Lower leg skin (tissue), 4 donors: ENCODE results near the gene EPHB2. TPM values are rescaled to one million over a fixed set of nuclear protein-coding genes. Genes with fewer than 3 reads are reported as not detected.

Experiments
- DNase-seq, 2 donors: peaks; one replicate each; pipeline ENCODE4 v3.0.0-alpha.2; 2019; ENCODE audit warnings: low spot score in 2 of 2
- H3K4me3 ChIP-seq: fragments of 200-600 bp; sonication (generic); 2 replicates; pipeline ENCODE4 v1.5.1; 2017; ENCODE audit warnings: mild to moderate bottlenecking, low read depth; ENCODE audit not compliant: poor library complexity, severe bottlenecking
- POLR2A ChIP-seq, 2 donors: fragments of 450-650 bp; IDR thresholded peaks; one replicate each; pipeline ENCODE4 v1.6.1; 2016 to 2017; ENCODE audit warnings: antibody characterized with exemption in 2 of 2, mild to moderate bottlenecking in 1 of 2, moderate library complexity in 1 of 2
- WGBS, 2 donors: methylation state at CpG; one replicate each; pipeline ENCODE4 v1.1.5; 2018; 5-methylcytosine and 5-hydroxymethylcytosine counted together
- intact Hi-C: fragments of 100-400 bp; cut with DNase I; formaldehyde crosslinking; loops from one replicate; pipeline ENCODE4 v1.15.0; 2023; ENCODE audit warnings: low total_unique reads
- total RNA-seq, 4 donors: library from RNA; depleted of rRNA; stranded (reverse); fragments of >200 nt; gene quantifications; one replicate each; pipeline ENCODE4 v1.1.0, GENCODE V29; 2016
- TF ChIP-seq, protein P1 (sequence below), 3 donors: fragments of 450-650 bp; IDR thresholded peaks; one replicate each; pipeline ENCODE4 v1.5.1; 2016; ENCODE audit warnings: antibody characterized with exemption in 3 of 3, mild to moderate bottlenecking in 3 of 3, moderate library complexity in 2 of 3

Gene EPHB2
- total RNA-seq, 4 donors from 2014 or later, result 0.57 to 3.1 (median 1.7) TPM

- no peak for DNase-seq
- intact Hi-C loops, result no loop called here
- H3K4me3 ChIP-seq, result no peak overlapping the region
- 90 to 94% methylated on average over 8 of the region's 8 CpGs for WGBS, 2 donors
- TF ChIP-seq, protein P1, sequence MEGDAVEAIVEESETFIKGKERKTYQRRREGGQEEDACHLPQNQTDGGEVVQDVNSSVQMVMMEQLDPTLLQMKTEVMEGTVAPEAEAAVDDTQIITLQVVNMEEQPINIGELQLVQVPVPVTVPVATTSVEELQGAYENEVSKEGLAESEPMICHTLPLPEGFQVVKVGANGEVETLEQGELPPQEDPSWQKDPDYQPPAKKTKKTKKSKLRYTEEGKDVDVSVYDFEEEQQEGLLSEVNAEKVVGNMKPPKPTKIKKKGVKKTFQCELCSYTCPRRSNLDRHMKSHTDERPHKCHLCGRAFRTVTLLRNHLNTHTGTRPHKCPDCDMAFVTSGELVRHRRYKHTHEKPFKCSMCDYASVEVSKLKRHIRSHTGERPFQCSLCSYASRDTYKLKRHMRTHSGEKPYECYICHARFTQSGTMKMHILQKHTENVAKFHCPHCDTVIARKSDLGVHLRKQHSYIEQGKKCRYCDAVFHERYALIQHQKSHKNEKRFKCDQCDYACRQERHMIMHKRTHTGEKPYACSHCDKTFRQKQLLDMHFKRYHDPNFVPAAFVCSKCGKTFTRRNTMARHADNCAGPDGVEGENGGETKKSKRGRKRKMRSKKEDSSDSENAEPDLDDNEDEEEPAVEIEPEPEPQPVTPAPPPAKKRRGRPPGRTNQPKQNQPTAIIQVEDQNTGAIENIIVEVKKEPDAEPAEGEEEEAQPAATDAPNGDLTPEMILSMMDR (IDR thresholded peaks at IDR 0.05), result no peak
- no peak for TF ChIP-seq POLR2A (IDR thresholded peaks at IDR 0.05)
Measured at GRCh38 chr1:22733643-22734042, 23.0 kb downstream of the EPHB2 start.

DNA sequence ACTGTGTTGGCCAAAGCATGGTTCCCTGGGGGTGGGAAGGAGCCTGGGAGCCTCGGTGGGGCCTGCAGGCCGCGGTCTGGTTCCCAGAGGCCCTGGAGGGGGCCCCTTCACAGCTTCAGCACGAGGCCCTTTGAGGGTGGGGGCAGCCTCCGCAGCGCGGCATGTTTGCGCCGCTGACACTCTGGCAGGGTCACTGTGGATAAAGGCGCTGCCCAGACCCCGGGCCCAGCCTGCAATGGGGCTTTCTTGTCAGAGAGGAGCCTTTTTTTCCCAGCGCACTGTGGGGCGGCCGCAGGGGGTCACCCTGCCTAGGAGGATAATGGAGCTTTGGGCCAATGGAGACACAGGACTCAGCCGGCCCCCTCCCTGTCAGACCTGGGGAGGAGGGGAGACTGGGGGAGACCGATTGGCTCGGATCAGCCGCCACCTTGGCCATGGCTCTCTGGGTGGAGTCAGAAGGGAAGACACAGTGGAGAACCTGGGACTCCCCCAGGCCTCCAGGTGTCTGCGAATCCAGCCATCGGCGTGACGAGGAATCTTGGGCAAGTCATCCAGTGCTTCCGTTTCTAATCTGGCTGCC lies 26.0 kb downstream of the EPHB2 start:
- no peak for DNase-seq
- intact Hi-C loops, result no loop called here
- 81 to 89% methylated on average over 13 to 21 of the region's 23 CpGs for WGBS, 2 donors
- H3K4me3 ChIP-seq, result no peak overlapping the region
- TF ChIP-seq POLR2A (IDR thresholded peaks at IDR 0.05), result no peak
- TF ChIP-seq, protein P1 (IDR thresholded peaks at IDR 0.05), result no peak

DNA sequence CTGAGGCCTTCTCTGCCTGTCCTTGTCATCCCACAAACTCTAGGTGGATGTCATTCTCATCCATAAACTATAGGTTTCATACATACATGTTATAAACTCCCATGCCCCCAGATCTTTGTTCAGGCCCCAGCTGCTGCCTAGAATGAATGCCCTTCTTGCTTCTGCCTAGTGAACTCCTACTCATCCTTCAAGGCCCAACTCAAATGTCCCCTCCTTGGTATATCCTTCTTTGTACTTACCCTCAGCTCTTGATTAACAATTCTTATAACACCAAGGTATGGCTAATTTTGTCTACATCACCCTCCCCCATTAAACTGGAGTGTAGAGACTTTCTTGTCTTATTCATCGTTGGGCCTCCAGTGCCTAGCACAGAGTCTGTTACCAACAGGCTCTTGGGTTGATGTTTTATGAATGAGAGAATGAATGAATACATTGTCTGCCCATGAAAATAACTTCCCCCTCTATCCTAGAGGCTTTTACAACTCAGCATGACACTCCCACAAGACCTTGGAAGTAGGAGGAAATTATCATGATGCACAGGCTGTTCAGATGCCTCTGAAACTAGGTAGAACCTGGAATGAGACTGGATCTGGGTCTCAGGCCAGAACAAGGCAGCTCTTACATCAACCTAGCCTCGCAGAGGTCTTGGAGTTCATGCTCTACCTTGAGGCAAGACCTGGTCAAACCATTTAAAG lies 26.9 kb downstream of the EPHB2 start:
- 86 to 91% methylated on average over 2 of the region's 2 CpGs for WGBS, 2 donors
- H3K4me3 ChIP-seq, result no peak overlapping the region
- intact Hi-C loops, result no loop called here
- TF ChIP-seq, protein P1 (IDR thresholded peaks at IDR 0.05), result no peak
- no peak for TF ChIP-seq POLR2A (IDR thresholded peaks at IDR 0.05)
- no peak for DNase-seq

DNA sequence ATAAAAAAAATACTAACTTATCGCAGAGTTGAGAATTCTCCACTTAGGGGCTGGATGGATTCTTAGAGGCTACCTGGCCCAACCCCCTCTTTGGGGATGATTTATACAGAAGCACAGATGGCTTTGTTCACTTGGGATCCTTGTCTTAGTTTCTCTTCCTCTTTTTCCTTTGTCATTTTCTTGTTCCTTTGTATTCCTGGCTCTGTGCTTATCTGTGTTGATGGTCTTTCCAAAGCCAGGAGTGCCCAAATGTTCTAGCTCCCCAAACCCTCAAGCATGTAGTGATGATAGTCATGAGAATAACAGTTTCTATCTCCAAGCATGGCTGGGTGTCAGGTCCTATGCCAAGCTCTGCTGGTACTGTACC lies 27.4 kb downstream of the EPHB2 start:
- DNase-seq, result no peak
- H3K4me3 ChIP-seq, result no peak overlapping the region
- no peak for TF ChIP-seq POLR2A (IDR thresholded peaks at IDR 0.05)
- TF ChIP-seq, protein P1 (IDR thresholded peaks at IDR 0.05), result no peak
- WGBS, 2 donors, result 94 to 96% methylated on average over 1 of the region's 1 CpG
- intact Hi-C loops, result no loop called here

- DNase-seq, result no peak
- WGBS, 2 donors, result 80 to 94% methylated on average over 4 of the region's 4 CpGs
- intact Hi-C loops, result no loop called here
- TF ChIP-seq, protein P1 (IDR thresholded peaks at IDR 0.05), result no peak
- TF ChIP-seq POLR2A (IDR thresholded peaks at IDR 0.05), result no peak
- H3K4me3 ChIP-seq, result no peak overlapping the region
Measured at GRCh38 chr1:22738522-22738921, 27.9 kb downstream of the EPHB2 start.
